T-helper 1 cell treated with Interleukin-12 subunit alpha and Interleukin-12 subunit beta and Interleukin-4 antibody, amounts not matched to agents 30 ng/mL and 1 ng/mL, for 36 hours (primary cell): ENCODE data around the gene GPR183. TPM values are rescaled to one million over a fixed set of nuclear protein-coding genes. Genes with fewer than 3 reads are reported as not detected.
"Not testable (repeated sequence)": the region's sequence is repeated elsewhere in the genome, so short reads cannot be mapped to it uniquely, and the experiment has no call there.

ENCODE experiments used
- intact Hi-C: fragments of 100-400 bp; cut with micrococcal nuclease; formaldehyde crosslinking; loops from one replicate; pipeline ENCODE4 v1.15.1; 2024
- total RNA-seq: library from RNA; stranded (reverse); gene quantifications from 2 replicates; pipeline ENCODE4 v1.2.3, GENCODE V29; 2022

The GPR183 gene
- total RNA-seq, 1 donor from 2014 or later = 15.4 TPM

GRCh38 chr13:99255271-99255670 is 51.9 kb downstream of the GPR183 start:
- intact Hi-C loops = loop anchor here (5.0 kb wide), 1 partner anchor 352 kb away; the partner anchor contains the start of gene CLYBL

DNA sequence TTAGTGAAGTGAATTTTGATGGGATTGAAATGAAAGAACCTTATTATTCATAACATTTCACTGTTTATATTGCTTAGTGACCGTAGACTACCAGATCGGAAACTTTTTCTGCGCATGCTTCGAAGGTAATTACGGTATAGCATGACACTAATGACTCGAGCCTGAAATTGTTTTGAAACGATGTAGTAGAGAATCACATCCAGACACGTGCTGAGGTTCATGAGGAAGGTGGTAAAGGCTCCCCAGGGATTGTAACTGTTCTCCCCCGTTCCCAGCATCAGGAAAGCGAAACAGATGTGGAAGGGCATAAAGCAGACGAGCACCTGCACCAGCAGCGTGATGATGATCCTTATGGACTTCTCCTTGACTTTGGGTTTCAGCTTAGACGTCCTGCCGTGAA is 52.4 kb downstream of the GPR183 start:
- intact Hi-C loops = loop anchor here (5.0 kb wide), 1 partner anchor 352 kb away; the partner anchor contains the start of gene CLYBL

DNA sequence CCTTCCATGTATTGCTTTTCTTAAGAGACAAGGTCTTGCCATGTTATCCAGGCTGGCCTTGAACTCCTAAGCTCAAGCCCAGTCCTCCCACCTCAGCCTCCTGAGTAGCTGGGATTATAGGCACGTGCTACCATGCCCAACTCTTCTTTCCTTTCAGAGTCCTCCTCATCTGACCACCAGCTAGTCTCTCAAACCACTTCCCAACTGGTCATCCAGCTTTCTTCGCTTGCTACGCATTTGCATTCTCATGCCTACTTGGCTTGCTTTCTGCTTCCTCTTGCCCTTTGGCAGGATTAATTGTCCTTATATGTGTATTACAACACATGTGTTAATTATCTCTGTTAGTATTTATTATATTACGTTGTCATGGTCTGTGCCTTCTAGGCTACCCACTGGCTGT is 55.3 kb downstream of the GPR183 start:
- intact Hi-C loops = no loop called here

DNA sequence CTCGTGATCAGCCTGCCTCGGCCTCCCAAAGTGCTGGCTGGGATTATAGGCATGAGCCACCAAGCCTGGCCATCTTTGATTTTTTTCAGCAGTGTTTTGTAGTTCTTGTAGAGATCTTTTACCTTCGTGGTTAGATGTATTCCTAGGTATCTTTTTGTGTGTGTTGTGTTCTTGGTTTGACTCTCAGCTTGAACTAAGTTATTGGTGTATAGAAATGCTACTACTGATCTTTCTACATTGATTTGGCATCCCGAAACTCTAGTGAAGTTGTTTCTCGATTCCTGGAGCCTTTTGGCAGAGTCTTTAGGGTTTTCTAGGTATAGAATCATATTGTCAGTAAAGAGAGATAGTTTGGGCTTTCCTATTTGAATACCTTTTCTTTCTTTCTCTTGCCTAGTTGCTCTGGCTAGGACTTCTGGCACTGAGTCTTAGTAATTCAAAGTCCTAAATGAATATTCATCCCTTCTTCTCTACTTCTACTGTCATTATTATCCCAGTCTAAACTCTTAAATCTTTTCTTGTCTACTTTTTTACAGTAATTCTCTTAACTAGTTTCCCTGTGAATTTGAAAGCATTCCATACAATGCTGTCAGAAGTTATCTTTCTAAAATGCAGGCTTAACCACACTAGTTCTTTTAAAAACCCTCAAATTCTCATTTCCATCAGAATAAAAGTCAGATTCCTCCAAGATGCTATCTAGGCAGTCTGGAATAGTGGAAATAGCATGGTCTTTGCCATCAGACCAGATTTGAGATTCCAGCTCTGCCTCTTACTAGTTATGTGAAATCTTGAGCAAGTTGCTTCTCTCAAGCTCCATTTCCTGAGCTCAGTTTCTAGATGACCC is 56.0 kb downstream of the GPR183 start:
- intact Hi-C loops = no loop called here

DNA sequence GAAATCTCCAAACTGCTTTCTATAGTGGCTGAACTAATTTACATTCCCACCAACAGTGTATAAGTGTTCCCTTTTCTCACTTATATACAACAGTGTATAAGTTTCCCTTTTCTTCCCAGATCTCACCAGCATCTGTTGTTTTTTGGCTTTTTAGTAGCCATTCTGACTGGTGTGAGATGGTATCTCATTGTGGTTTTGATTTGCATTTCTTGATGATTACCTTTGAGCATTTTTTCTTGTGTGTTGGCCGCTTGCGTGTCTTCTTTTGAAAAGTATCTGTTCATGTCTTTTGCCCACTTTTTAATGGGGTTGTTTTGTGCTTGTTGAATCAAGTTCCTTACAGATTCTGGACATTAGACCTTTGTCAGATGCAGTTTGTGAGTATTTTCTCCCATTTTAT is 57.6 kb downstream of the GPR183 start:
- intact Hi-C loops = not testable (repeated sequence)

- intact Hi-C loops = not testable (repeated sequence)
Measured at GRCh38 chr13:99249178-99249577, 58.0 kb downstream of the GPR183 start.

GRCh38 chr13:99246100-99246499 is 61.1 kb downstream of the GPR183 start:
- intact Hi-C loops = no loop called here

Other genes starting within 250 kb of the GPR183 start
- gene UBAC2, start 106.5 kb downstream of the GPR183 start, total RNA-seq = 49.7 and 50.0 TPM in 2 replicates
- 10.6 and 11.4 TPM in 2 replicates for gene GPR18, start 49.0 kb downstream of the GPR183 start, total RNA-seq
- gene TM9SF2, start 194.1 kb upstream of the GPR183 start, total RNA-seq = 76.9 and 77.4 TPM in 2 replicates